H1 (cell line): ENCODE data around the gene KLHL29. TPM values are rescaled to one million over a fixed set of nuclear protein-coding genes. Genes with fewer than 3 reads are reported as not detected.

Source experiments
- CTCF ChIA-PET: fragments of 300-600 bp; sonication (Branson Sonifier 250); formaldehyde crosslinking; loops from one replicate; lab custom pipeline; 2021; ENCODE audit not compliant: partially characterized antibody; lab: Charles Lee
- POLR2A ChIA-PET: fragments of 300-600 bp; sonication (Branson Sonifier 250); formaldehyde crosslinking; loops from one replicate; lab custom pipeline; 2021; ENCODE audit warnings: inconsistent platforms; ENCODE audit not compliant: partially characterized antibody; lab: Charles Lee
- DNase-seq, 2 experiments: peaks; one replicate each; pipeline versions ENCODE4 v3.0.0 to v3.0.0-alpha.2; 2010 to 2022; ENCODE audit warnings: low spot score in 2 of 2, low read depth in 1 of 2, mixed read lengths in 1 of 2
- FAIRE-seq: peaks from 2 replicates; lab custom pipeline; 2011; peaks lifted over from hg19 to GRCh38; lab: Jason Lieb, UNC
- H2AFZ ChIP-seq: 2 replicates; pipeline ENCODE4 v1.8.1; 2012; ENCODE audit warnings: low read length, inconsistent platforms
- H2AK5ac ChIP-seq: 2 replicates; pipeline ENCODE4 v1.6.1; 2013; ENCODE audit warnings: low read depth, low read length
- H2BK120ac ChIP-seq: replicated peaks from 2 replicates; pipeline ENCODE3; 2013; ENCODE audit warnings: low read depth, low read length, inconsistent platforms
- H2BK12ac ChIP-seq: 2 replicates; pipeline ENCODE4 v1.6.1; 2013; ENCODE audit warnings: low read depth, low read length
- H2BK15ac ChIP-seq: 2 replicates; pipeline ENCODE4 v1.6.1; 2013; ENCODE audit warnings: low read length
- H2BK20ac ChIP-seq: 2 replicates; pipeline ENCODE4 v1.6.1; 2013; ENCODE audit warnings: low read length
- H2BK5ac ChIP-seq: 2 replicates; pipeline ENCODE4 v1.6.1; 2013; ENCODE audit warnings: low read depth, low read length
- H3K14ac ChIP-seq: 2 replicates; pipeline ENCODE4 v1.6.1; 2013; ENCODE audit warnings: inconsistent platforms; ENCODE audit not compliant: insufficient read length
- H3K18ac ChIP-seq: 2 replicates; pipeline ENCODE4 v1.6.1; 2013; ENCODE audit warnings: low read length; ENCODE audit errors: extremely low read depth
- H3K23ac ChIP-seq: 2 replicates; pipeline ENCODE4 v1.6.1; 2013; ENCODE audit warnings: inconsistent platforms; ENCODE audit not compliant: insufficient read length
- H3K23me2 ChIP-seq: 2 replicates; pipeline ENCODE4 v1.6.1; 2013; ENCODE audit warnings: low read depth, low read length
- H3K27ac ChIP-seq: 2 replicates; pipeline ENCODE4 v1.6.1; 2011; ENCODE audit warnings: low read depth, low read length, inconsistent platforms
- H3K27me3 ChIP-seq, 4 experiments: replicated peaks in 1 of 4; 1 replicate in 1 of 4; 2 replicates in 3 of 4; pipeline versions ENCODE4 v1.6.1 to v1.8.1; 2011 to 2013; ENCODE audit warnings: low read length in 3 of 4, mild to moderate bottlenecking in 3 of 4, inconsistent platforms in 2 of 4, mixed read lengths in 2 of 4, moderate library complexity in 1 of 4; ENCODE audit not compliant: control insufficient read depth in 3 of 4, insufficient read depth in 3 of 4; ENCODE audit errors: extremely low read depth in 1 of 4
- H3K36me3 ChIP-seq, 4 experiments: 2 replicates each; pipeline versions ENCODE4 v1.6.1 to v1.8.1; 2011 to 2013; ENCODE audit warnings: mild to moderate bottlenecking in 4 of 4, low read length in 3 of 4, moderate library complexity in 2 of 4, control low read depth in 1 of 4, inconsistent platforms in 1 of 4; ENCODE audit not compliant: insufficient read depth in 4 of 4, control insufficient read depth in 2 of 4
- H3K4ac ChIP-seq: replicated peaks from 2 replicates; pipeline ENCODE3; 2013; ENCODE audit warnings: low read length, low read depth, mixed read lengths, inconsistent platforms; ENCODE audit not compliant: insufficient read length
- H3K4me1 ChIP-seq, 4 experiments: replicated peaks in 1 of 4; 1 replicate in 1 of 4; 2 replicates in 3 of 4; pipeline versions ENCODE4 v1.6.1 to v1.8.1; 2011 to 2013; ENCODE audit warnings: low read length in 3 of 4, inconsistent platforms in 2 of 4, mixed read lengths in 1 of 4; ENCODE audit not compliant: insufficient read depth in 4 of 4, control insufficient read depth in 3 of 4
- H3K4me2 ChIP-seq, 2 experiments: 2 replicates each; pipeline versions ENCODE4 v1.6.1 to v1.8.1; 2011 to 2013; ENCODE audit warnings: low read depth in 2 of 2, low read length in 2 of 2, control low read depth in 1 of 2, inconsistent platforms in 1 of 2, mild to moderate bottlenecking in 1 of 2; ENCODE audit not compliant: insufficient read depth in 1 of 2
- H3K4me3 ChIP-seq, 4 experiments: fragments of 200-600, 300-600 bp in 1 of 4; sonication (generic), shearing (Covaris generic), sonication (Bioruptor Twin) in 1 of 4; 2 replicates each; pipeline versions ENCODE4 v1.5.1 to v1.8.1; 2011 to 2016; ENCODE audit warnings: low read length in 4 of 4, low read depth in 3 of 4, control low read depth in 2 of 4, inconsistent platforms in 2 of 4, mild to moderate bottlenecking in 2 of 4, mixed read lengths in 1 of 4, moderate library complexity in 1 of 4; ENCODE audit not compliant: insufficient read depth in 2 of 4; ENCODE audit errors: extremely low read depth in 1 of 4
- H3K56ac ChIP-seq: replicated peaks from 2 replicates; pipeline ENCODE3; 2013; ENCODE audit warnings: low read depth, mild to moderate bottlenecking, mixed read lengths, low read length, inconsistent platforms; ENCODE audit not compliant: insufficient read length
- H3K79me1 ChIP-seq: 2 replicates; pipeline ENCODE4 v1.6.1; 2013; ENCODE audit warnings: low read depth, low read length, control low read depth
- H3K79me2 ChIP-seq, 2 experiments: 2 replicates each; pipeline versions ENCODE4 v1.6.1 to v1.8.1; 2012 to 2013; ENCODE audit warnings: low read length in 2 of 2, mild to moderate bottlenecking in 2 of 2, inconsistent platforms in 1 of 2; ENCODE audit not compliant: insufficient read depth in 2 of 2, control insufficient read depth in 1 of 2
- H3K9ac ChIP-seq, 4 experiments: replicated peaks in 1 of 4; 1 replicate in 1 of 4; 2 replicates in 3 of 4; pipeline versions ENCODE4 v1.6.1 to v1.8.1; 2011 to 2013; ENCODE audit warnings: low read depth in 3 of 4, low read length in 3 of 4, control low read depth in 2 of 4, mild to moderate bottlenecking in 2 of 4, moderate library complexity in 2 of 4, inconsistent platforms in 1 of 4; ENCODE audit errors: extremely low read depth in 1 of 4
- H3K9me3 ChIP-seq, 2 experiments: 2 replicates each; pipeline versions ENCODE4 v1.6.1 to v1.8.1; 2012 to 2013; ENCODE audit warnings: mild to moderate bottlenecking in 2 of 2, moderate library complexity in 2 of 2, control low read depth in 1 of 2, inconsistent platforms in 1 of 2, low read depth in 1 of 2, low read length in 1 of 2, mixed read lengths in 1 of 2; ENCODE audit not compliant: insufficient read depth in 2 of 2
- H4K20me1 ChIP-seq, 2 experiments: replicated peaks in 1 of 2; 2 replicates each; pipeline versions ENCODE3 to v1.8.1; 2011 to 2013; ENCODE audit warnings: inconsistent platforms in 2 of 2, low read length in 2 of 2, mild to moderate bottlenecking in 1 of 2; ENCODE audit not compliant: insufficient read depth in 2 of 2, control insufficient read depth in 1 of 2
- H4K5ac ChIP-seq: 2 replicates; pipeline ENCODE4 v1.6.1; 2013; ENCODE audit warnings: low read length, low read depth, mixed read lengths, inconsistent platforms; ENCODE audit not compliant: insufficient read length
- H4K8ac ChIP-seq: 2 replicates; pipeline ENCODE4 v1.8.0; 2013; ENCODE audit warnings: mild to moderate bottlenecking, moderate library complexity, low read length, inconsistent platforms; ENCODE audit not compliant: insufficient read depth; ENCODE audit errors: extremely low read depth
- H4K91ac ChIP-seq: replicated peaks from 2 replicates; pipeline ENCODE3; 2013; ENCODE audit warnings: low read length, mixed read lengths, inconsistent platforms; ENCODE audit not compliant: insufficient read length
- CBX5 ChIP-seq: fragments of 300-800, 300-1000 bp; sonication (generic); IDR thresholded peaks from 2 replicates; pipeline ENCODE4 v1.7.1; 2016; ENCODE audit warnings: antibody characterized with exemption, low read length, low read depth
- CBX8 ChIP-seq: fragments of 300-800, 300-1000 bp; sonication (generic); IDR thresholded peaks from 2 replicates; pipeline ENCODE4 v1.7.1; 2016; ENCODE audit warnings: low read depth, low read length, borderline replicate concordance
- KDM4A ChIP-seq: IDR thresholded peaks from one replicate; pipeline ENCODE4 v1.7.1; 2012; ENCODE audit warnings: low read depth, mild to moderate bottlenecking, moderate library complexity, low read length, inconsistent platforms; ENCODE audit not compliant: severe bottlenecking
- MAX ChIP-seq: IDR thresholded peaks from 2 replicates; pipeline ENCODE4 v1.6.1; 2012; ENCODE audit warnings: inconsistent platforms
- SP2 ChIP-seq: IDR thresholded peaks from 2 replicates; pipeline ENCODE4 v1.6.1; 2012; ENCODE audit warnings: mild to moderate bottlenecking, low read length, inconsistent platforms
- SUZ12 ChIP-seq: fragments of 200-600 bp; sonication (generic); IDR thresholded peaks from 2 replicates; pipeline ENCODE4 v1.6.1; 2012; ENCODE audit warnings: mild to moderate bottlenecking, inconsistent platforms, low read length, moderate library complexity, mixed read lengths
- TAF1 ChIP-seq: IDR thresholded peaks from 2 replicates; pipeline ENCODE4 v1.6.1; 2011; ENCODE audit warnings: mild to moderate bottlenecking, low read depth, low read length
- TBP ChIP-seq: IDR thresholded peaks from 2 replicates; pipeline ENCODE4 v1.6.1; 2011; ENCODE audit warnings: low read depth, low read length, improper control_type of control experiment
- TCF12 ChIP-seq: IDR thresholded peaks from 2 replicates; pipeline ENCODE4 v1.6.1; 2011; ENCODE audit warnings: low read depth, mild to moderate bottlenecking, low read length
- WGBS, 2 experiments: shearing (Covaris generic) in 1 of 2; methylation state at CpG; one replicate each; pipeline versions ENCODE4 v1.1.6 to v1.1.7; 2013 to 2015; ENCODE audit warnings: low lambda C conversion rate in 2 of 2, mixed read lengths in 2 of 2, inconsistent platforms in 1 of 2, low coverage in 1 of 2, missing lambda C conversion rate in 1 of 2; ENCODE audit not compliant: insufficient replicate concordance in 2 of 2, insufficient coverage in 1 of 2, insufficient read length in 1 of 2; ENCODE audit errors: extremely low coverage in 1 of 2, missing lambda C conversion rate in 1 of 2; 5-methylcytosine and 5-hydroxymethylcytosine counted together
- long read RNA-seq, 2 experiments: library from RNA in 1 of 2; library from capped mRNA in 1 of 2; stranded (forward); transcript quantifications; one replicate each; pipeline ENCODE4 v2.0.0, GENCODE V29; 2021; ENCODE audit warnings: inconsistent platforms in 1 of 2
- polyA minus RNA-seq, 3 experiments: library from RNA; depleted of rRNA, polyadenylated mRNA; stranded (reverse); fragments of >200 nt; gene quantifications; 1 replicate in 2 of 3; 2 replicates in 1 of 3; pipeline ENCODE4 v1.2.3, GENCODE V29; 2011
- polyA plus RNA-seq, 7 experiments: library from polyadenylated mRNA; depleted of rRNA in 3 of 7; stranded (reverse) in 5 of 7; unstranded in 2 of 7; fragments of >200 nt in 5 of 7; fragments of 200-250 nt in 2 of 7; gene quantifications; 1 replicate in 5 of 7; 2 replicates in 1 of 7; 4 replicates in 1 of 7; pipeline versions ENCODE4 v1.2.1 to v1.2.3, GENCODE V29; 2011 to 2013; ENCODE audit warnings: missing spikeins in 2 of 7, mixed read lengths in 2 of 7
- total RNA-seq: library from RNA; stranded (reverse); fragmentation: NEBNext Ultra II Directional; extraction: Animal tissue kit (Norgen Biotek cat#: 25700); gene quantifications from 2 replicates; pipeline ENCODE4 v1.2.1, GENCODE V29; 2021

The KLHL29 gene
- total RNA-seq (4.3 and 4.7 TPM in 2 replicates), polyA plus RNA-seq (2011; rRNA removed) (1.1 and 2.6 TPM in 2 replicates), polyA minus RNA-seq (2011; rRNA and poly(A)+ RNA removed) (1.2 and 1.5 TPM in 2 replicates)
- polyA plus RNA-seq (2011; cell fraction: cytosol; rRNA removed): 1.8 TPM
- polyA plus RNA-seq (2011; cell fraction: nucleus; rRNA removed): 6.5 TPM
- polyA plus RNA-seq (2012, experiment 1 of 2): 2.1 to 2.4 TPM (median 2.2 TPM) in 4 replicates
- polyA plus RNA-seq (2012, experiment 2 of 2): 1.4 TPM
- 2.0 TPM for polyA plus RNA-seq (2013, experiment 1 of 2)
- 2.0 TPM for polyA plus RNA-seq (2013, experiment 2 of 2)
- 1.8 TPM for polyA minus RNA-seq (2011; cell fraction: cytosol; rRNA and poly(A)+ RNA removed)
- polyA minus RNA-seq (2011; cell fraction: nucleus; rRNA and poly(A)+ RNA removed): 5.0 TPM
- long read RNA-seq, experiment 1, partial matches to known transcripts: 0 of 4 reads
- long read RNA-seq, experiment 1, other reads (novel, unspliced or antisense): 4 of 4 reads
- long read RNA-seq, experiment 2: 0 reads

- FAIRE-seq: no peak
- CTCF ChIA-PET: interaction anchor here (0.9 to 1.4 kb wide), 3 partner anchors 11 to 49 kb away, joined by 3 read pairs; no protein-coding TSS in a partner anchor
- Histone ChIP-seq H3K23me2 (peaks cover 15% of the 10 kb centered on the region), H3K14ac (no peak within 1 kb of the TSS), H2BK12ac (no peak within 1 kb of the TSS), H3K18ac (no peak within 1 kb of the TSS; the same call in 1 of the 2 replicates), H2BK15ac (no peak within 1 kb of the TSS), H4K91ac (no peak within 1 kb of the TSS), H3K27ac (no peak within 1 kb of the TSS), H3K9me3 (no peaks in the 10 kb centered on the region), H4K5ac (no peak within 1 kb of the TSS), H3K4me1 (peaks cover 0 to 10% (median 2%) of the 10 kb centered on the region in 4 experiments; a peak in 4 of 7 replicates), H4K8ac (peak within 1 kb of the TSS; percentile 35), H3K9ac (peak within 1 kb of the TSS in 1 of 4 experiments; percentile 13; a peak in 1 of 7 replicates), H2AFZ (no peak within 1 kb of the TSS), H3K79me2 (no peaks in the 10 kb centered on the region), H3K23ac (no peak within 1 kb of the TSS), H3K79me1 (no peaks in the 10 kb centered on the region), H3K4me3 (peak within 1 kb of the TSS; percentile 45 to 71 (median 52)), H3K36me3 (no peaks in the 10 kb centered on the region; a peak in 1 of 8 replicates), H3K4me2 (peak within 1 kb of the TSS; percentile 96 to 100), H2BK20ac (no peak within 1 kb of the TSS), H3K4ac (no peak within 1 kb of the TSS), H2BK120ac (no peak within 1 kb of the TSS), H3K27me3 (peaks cover 26 to 58% (median 49%) of the 10 kb centered on the region in 4 experiments), H3K56ac (no peak within 1 kb of the TSS), H4K20me1 (peaks cover 3 to 6% of the 10 kb centered on the region in 2 experiments), H2AK5ac (no peak within 1 kb of the TSS), H2BK5ac (no peak within 1 kb of the TSS)
- POLR2A ChIA-PET: interaction anchor here (1.1 to 1.2 kb wide), 2 partner anchors 9 to 31 kb away, joined by 3 to 6 read pairs; no protein-coding TSS in a partner anchor
- WGBS, 2 experiments: 14% methylated on average over 25 of the region's 91 CpGs; no CpG with 5 or more reads in 1 of the 2 experiments
- peak in 1 of 2 experiments; percentile 75 for DNase-seq
- TF ChIP-seq SUZ12 (no peak; the same call in 1 of the 2 replicates), MAX (0 out of 2 replicates have a peak, but pooled peaks have one; percentile 13), TAF1 (0 out of 2 replicates have a peak, but pooled peaks have one; percentile 39), TBP (peak; percentile 41; the same call in 1 of the 2 replicates), KDM4A (peak; percentile 48), TCF12 (no peak), CBX8 (no peak), SP2 (no peak), CBX5 (no peak)
Observed at GRCh38 chr2:23384551-23385343, at the start of gene KLHL29. TSS of gene KLHL29 (plus strand) at chr2:23385179. CDS start at chr2:23562197, 177,018 bp downstream.
